Stomach (tissue), 4 donors: ENCODE measurements around the gene B3GALT2.

ENCODE experiments used
- EP300 ChIP-seq: sonication (generic); formaldehyde crosslinking; IDR thresholded peaks from one replicate; pipeline ENCODE4 v1.6.1; 2017; ENCODE audit warnings: antibody characterized with exemption
- POLR2AphosphoS5 ChIP-seq, 3 donors: sonication (generic); formaldehyde crosslinking; IDR thresholded peaks; one replicate each; pipeline ENCODE4 v1.6.1; 2016; ENCODE audit warnings: antibody characterized with exemption in 3 of 3
- TF ChIP-seq, protein P1 (sequence below), 7 experiments: fragments of 450-650 bp in 4 of 7; fragments of 200-600 bp in 3 of 7; sonication (generic) in 3 of 7; IDR thresholded peaks; one replicate each; pipeline ENCODE4 v1.5.1; 2016 to 2019; ENCODE audit warnings: antibody characterized with exemption in 7 of 7, control low read depth in 2 of 7, mild to moderate bottlenecking in 1 of 7

GRCh38 chr1:193156117-193156821 lies 30.1 kb downstream of the B3GALT2 start:
- TF ChIP-seq, protein P1, sequence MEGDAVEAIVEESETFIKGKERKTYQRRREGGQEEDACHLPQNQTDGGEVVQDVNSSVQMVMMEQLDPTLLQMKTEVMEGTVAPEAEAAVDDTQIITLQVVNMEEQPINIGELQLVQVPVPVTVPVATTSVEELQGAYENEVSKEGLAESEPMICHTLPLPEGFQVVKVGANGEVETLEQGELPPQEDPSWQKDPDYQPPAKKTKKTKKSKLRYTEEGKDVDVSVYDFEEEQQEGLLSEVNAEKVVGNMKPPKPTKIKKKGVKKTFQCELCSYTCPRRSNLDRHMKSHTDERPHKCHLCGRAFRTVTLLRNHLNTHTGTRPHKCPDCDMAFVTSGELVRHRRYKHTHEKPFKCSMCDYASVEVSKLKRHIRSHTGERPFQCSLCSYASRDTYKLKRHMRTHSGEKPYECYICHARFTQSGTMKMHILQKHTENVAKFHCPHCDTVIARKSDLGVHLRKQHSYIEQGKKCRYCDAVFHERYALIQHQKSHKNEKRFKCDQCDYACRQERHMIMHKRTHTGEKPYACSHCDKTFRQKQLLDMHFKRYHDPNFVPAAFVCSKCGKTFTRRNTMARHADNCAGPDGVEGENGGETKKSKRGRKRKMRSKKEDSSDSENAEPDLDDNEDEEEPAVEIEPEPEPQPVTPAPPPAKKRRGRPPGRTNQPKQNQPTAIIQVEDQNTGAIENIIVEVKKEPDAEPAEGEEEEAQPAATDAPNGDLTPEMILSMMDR (IDR thresholded peaks at IDR 0.05): no peak
- TF ChIP-seq POLR2AphosphoS5 (IDR thresholded peaks at IDR 0.05) (no peak), EP300 (no peak)
